DMS53 (cell line): Measurements from ENCODE around the gene CENPP.
A peak's percentile ranks its signal among the peaks of the same experiment; 100 is the strongest.

Source experiments
- DNase-seq: peaks from one replicate; lab custom pipeline; 2025; lab: John Stamatoyannopoulos, UW

The CENPP gene

GRCh38 chr9:92325269-92325990 is at the start of gene CENPP, which contains the start of gene NOL8:
Gene CENPP (plus strand): TSS chr9:92325953.
Gene NOL8 (minus strand): TSS chr9:92325350. CDS start chr9:92324161, 1,189 bp downstream.
- peak; percentile 94 for DNase-seq

DNA sequence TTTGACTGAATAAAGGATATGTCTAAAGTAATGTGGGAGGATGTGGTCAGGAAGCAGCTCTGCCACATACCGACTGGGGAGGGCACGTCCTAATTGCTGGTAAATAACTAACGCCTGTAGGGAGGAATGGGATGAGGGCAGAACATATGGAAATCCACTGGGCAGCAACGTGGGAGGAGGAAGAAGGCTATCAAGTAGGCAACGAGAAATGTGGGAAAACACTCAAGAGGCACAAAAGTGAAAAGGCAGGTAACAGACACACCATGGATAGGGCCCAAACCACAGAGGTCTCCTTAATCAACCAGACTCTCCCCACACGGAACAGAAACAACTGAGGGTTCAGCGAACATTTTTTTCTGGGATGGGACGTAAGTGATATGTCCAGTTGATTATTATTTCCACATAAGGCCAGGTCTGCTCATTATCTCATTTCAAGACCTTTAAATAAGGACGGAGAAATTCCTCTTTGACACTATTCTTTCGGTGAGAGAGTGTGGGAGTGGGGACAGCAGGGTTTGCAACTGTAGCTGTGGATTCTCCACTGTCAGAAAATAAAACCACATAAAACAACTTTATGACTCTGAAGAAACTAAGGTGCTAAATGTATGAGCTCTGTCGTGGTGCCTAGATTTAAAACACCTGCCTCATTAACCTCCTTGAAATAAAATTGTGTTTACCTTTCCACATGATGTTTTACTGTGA is 49.3 kb upstream of the CENPP start:
- DNase-seq: no peak

DNA sequence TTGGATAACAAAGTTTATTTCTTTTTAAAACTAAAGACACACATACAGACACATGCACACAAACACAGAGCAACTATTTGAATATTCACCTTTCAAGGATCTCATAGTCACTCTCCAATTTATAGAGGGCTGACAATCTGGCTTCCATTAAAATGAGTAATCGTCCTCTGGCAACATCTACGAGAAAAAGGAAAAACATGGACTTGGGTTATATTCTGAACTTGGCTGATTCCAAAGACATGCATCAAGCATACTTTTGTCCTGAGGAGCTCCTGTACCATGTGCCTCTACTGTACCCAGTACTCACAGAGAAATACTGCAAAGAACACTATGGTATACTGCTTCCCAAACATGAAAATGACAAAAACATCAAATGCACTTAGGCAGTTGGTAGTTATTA is 47.6 kb upstream of the CENPP start:
- no peak for DNase-seq

GRCh38 chr9:92279302-92279701 is 46.5 kb upstream of the CENPP start:
- DNase-seq: no peak

GRCh38 chr9:92289708-92290390 is 35.9 kb upstream of the CENPP start:
- no peak for DNase-seq

DNA sequence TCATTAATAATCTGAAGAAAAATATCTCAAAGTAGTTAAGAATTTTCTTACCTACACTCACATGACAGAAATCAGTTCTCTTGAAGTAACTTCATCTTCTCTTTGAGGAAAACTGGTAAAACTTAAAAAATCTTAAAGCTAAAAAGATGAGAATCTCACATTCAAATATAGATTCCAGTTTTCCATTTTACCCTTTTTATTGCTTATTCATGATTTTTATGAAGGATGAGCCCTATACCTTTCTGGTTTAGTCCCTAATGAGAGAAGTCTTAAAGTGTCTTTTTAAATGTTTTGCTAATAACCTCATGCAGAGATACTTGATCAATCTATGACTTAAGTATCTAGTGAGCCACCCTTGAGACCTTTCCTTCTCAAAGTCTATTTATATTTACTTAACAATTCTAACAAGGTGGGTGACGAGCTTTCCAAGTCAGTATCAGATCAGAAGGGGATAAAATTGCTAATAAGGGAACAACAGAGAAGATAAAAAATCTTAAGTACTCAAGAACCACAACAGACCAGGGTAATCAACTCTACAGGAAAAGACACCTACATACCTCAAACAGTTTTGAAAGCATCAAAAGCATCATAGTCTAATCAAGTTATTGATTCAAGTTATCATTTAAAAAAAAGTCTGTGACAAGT is 34.8 kb upstream of the CENPP start:
- no peak for DNase-seq

GRCh38 chr9:92291577-92291976 is 34.2 kb upstream of the CENPP start:
- no peak for DNase-seq

- DNase-seq: peak; percentile 30
Observed at GRCh38 chr9:92292338-92293074, 33.2 kb upstream of the CENPP start.

DNA sequence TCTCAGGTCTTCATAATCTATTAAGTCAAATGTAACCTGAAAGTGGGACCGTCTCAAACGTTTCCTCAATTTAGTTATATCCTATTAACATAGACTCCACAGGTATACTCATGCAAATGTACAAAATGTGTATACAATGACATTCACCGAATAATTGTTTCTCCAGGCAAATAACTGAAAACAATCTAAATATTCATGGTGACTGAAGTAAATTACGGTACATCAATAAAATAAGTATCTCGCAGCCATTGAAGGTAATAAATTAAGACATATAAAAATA is 32.7 kb upstream of the CENPP start:
- no peak for DNase-seq

- peak; percentile 97 for DNase-seq
Observed at GRCh38 chr9:92293452-92294296, 32.1 kb upstream of the CENPP start, which contains the start of gene IARS1. Gene IARS1 (minus strand): TSS chr9:92293697. CDS start chr9:92289419, 4,278 bp downstream.

GRCh38 chr9:92294297-92294676 is 31.5 kb upstream of the CENPP start:
- DNase-seq: peak; percentile 54

GRCh38 chr9:92295240-92295790 is 30.4 kb upstream of the CENPP start:
- DNase-seq: no peak

GRCh38 chr9:92295827-92296258 is 29.9 kb upstream of the CENPP start:
- peak; percentile 71 for DNase-seq

GRCh38 chr9:92297611-92298010 is 28.1 kb upstream of the CENPP start:
- DNase-seq: no peak

- no peak for DNase-seq
Observed at GRCh38 chr9:92298036-92298435, 27.7 kb upstream of the CENPP start.

DNA sequence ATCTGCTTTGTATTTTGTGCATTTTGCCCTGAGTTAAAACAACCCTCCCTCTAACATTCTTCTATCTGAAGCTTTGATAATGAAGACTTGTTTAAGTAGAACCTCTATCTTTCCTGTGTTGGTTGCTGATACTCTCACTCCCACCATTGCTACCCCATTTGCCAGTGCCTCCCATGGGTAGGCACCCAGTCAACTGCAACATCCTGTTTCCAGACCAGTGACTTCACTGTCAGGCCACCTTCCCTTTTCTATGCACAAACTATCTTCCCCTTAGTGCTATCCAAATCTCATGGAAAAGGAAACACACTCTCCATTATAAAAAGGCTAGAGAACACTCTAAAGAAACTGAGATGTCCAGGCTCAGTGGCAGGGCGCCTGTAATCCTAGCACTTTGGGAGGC is 26.6 kb upstream of the CENPP start:
- DNase-seq: no peak

GRCh38 chr9:92300936-92301335 is 24.8 kb upstream of the CENPP start:
- no peak for DNase-seq

DNA sequence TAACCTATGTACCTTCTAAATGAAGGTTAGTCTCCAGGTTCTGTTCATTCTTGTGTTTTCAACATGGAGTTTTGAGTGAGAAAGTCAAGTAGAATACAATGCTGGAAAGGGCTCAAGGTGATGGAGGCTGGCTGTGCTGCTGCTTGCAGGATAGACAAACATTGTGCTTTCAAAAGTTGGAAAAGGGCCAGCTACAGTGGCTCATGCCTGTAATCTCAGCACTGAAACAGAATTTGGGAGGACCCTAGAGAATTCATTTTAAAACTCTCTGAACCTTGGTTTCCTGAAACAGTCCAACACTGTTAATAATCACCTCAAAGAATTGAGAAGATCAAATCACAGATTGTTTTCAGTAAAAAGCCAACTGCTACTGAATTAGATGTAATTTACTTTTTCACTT is 16.9 kb upstream of the CENPP start:
- DNase-seq: no peak

GRCh38 chr9:92310562-92310961 is 15.2 kb upstream of the CENPP start:
- DNase-seq: no peak

GRCh38 chr9:92312887-92313623 is 12.7 kb upstream of the CENPP start:
- no peak for DNase-seq
